Uterus (tissue), 2 donors: ENCODE results near the gene SGIP1.

Experiments
- POLR2A ChIP-seq, 2 donors: fragments of 450-650 bp; IDR thresholded peaks; one replicate each; pipeline ENCODE4 v1.6.1; 2016; ENCODE audit warnings: antibody characterized with exemption in 2 of 2, mild to moderate bottlenecking in 1 of 2, moderate library complexity in 1 of 2
- TF ChIP-seq, protein P1 (sequence below), 4 experiments: fragments of 200-600 bp in 2 of 4; fragments of 450-650 bp in 2 of 4; sonication (generic) in 2 of 4; IDR thresholded peaks; one replicate each; pipeline ENCODE4 v1.5.1; 2016 to 2019; ENCODE audit warnings: antibody characterized with exemption in 4 of 4, mild to moderate bottlenecking in 2 of 4, moderate library complexity in 1 of 4

DNA sequence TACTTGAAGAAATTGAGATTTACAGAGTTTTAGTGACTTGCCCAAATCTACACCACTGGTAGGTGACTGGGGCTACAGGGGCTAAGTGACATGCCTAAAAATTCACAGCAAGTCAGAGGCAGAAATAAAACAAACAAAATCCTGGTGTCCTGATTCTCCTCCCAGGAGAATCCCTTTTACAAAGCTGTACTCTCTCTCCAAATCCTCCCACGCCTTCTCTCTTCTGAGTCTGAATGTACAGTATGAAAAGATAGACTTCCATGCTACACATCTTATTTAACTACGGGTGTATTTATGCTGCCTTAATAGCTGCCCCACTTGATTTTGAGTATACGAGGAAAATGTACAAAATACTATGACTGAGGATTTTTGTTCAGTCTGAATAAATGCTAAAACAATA, 65.4 kb downstream of the SGIP1 start:
- TF ChIP-seq, protein P1, sequence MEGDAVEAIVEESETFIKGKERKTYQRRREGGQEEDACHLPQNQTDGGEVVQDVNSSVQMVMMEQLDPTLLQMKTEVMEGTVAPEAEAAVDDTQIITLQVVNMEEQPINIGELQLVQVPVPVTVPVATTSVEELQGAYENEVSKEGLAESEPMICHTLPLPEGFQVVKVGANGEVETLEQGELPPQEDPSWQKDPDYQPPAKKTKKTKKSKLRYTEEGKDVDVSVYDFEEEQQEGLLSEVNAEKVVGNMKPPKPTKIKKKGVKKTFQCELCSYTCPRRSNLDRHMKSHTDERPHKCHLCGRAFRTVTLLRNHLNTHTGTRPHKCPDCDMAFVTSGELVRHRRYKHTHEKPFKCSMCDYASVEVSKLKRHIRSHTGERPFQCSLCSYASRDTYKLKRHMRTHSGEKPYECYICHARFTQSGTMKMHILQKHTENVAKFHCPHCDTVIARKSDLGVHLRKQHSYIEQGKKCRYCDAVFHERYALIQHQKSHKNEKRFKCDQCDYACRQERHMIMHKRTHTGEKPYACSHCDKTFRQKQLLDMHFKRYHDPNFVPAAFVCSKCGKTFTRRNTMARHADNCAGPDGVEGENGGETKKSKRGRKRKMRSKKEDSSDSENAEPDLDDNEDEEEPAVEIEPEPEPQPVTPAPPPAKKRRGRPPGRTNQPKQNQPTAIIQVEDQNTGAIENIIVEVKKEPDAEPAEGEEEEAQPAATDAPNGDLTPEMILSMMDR (IDR thresholded peaks at IDR 0.05), result no peak
- no peak for TF ChIP-seq POLR2A (IDR thresholded peaks at IDR 0.05)
